H1 (cell line): ENCODE data around the gene ABLIM1. TPM values are rescaled to one million over a fixed set of nuclear protein-coding genes. Genes with fewer than 3 reads are reported as not detected.

Source experiments
- CTCF ChIA-PET: fragments of 300-600 bp; sonication (Branson Sonifier 250); formaldehyde crosslinking; loops from one replicate; lab custom pipeline; 2021; ENCODE audit not compliant: partially characterized antibody; lab: Charles Lee
- POLR2A ChIA-PET: fragments of 300-600 bp; sonication (Branson Sonifier 250); formaldehyde crosslinking; loops from one replicate; lab custom pipeline; 2021; ENCODE audit warnings: inconsistent platforms; ENCODE audit not compliant: partially characterized antibody; lab: Charles Lee
- DNase-seq, 2 experiments: peaks; one replicate each; pipeline versions ENCODE4 v3.0.0 to v3.0.0-alpha.2; 2010 to 2022; ENCODE audit warnings: low spot score in 2 of 2, low read depth in 1 of 2, mixed read lengths in 1 of 2
- FAIRE-seq: peaks from 2 replicates; lab custom pipeline; 2011; peaks lifted over from hg19 to GRCh38; lab: Jason Lieb, UNC
- H2AFZ ChIP-seq: 2 replicates; pipeline ENCODE4 v1.8.1; 2012; ENCODE audit warnings: low read length, inconsistent platforms
- H2AK5ac ChIP-seq: 2 replicates; pipeline ENCODE4 v1.6.1; 2013; ENCODE audit warnings: low read depth, low read length
- H2BK120ac ChIP-seq: replicated peaks from 2 replicates; pipeline ENCODE3; 2013; ENCODE audit warnings: low read depth, low read length, inconsistent platforms
- H2BK12ac ChIP-seq: 2 replicates; pipeline ENCODE4 v1.6.1; 2013; ENCODE audit warnings: low read depth, low read length
- H2BK15ac ChIP-seq: 2 replicates; pipeline ENCODE4 v1.6.1; 2013; ENCODE audit warnings: low read length
- H2BK20ac ChIP-seq: 2 replicates; pipeline ENCODE4 v1.6.1; 2013; ENCODE audit warnings: low read length
- H2BK5ac ChIP-seq: 2 replicates; pipeline ENCODE4 v1.6.1; 2013; ENCODE audit warnings: low read depth, low read length
- H3K14ac ChIP-seq: 2 replicates; pipeline ENCODE4 v1.6.1; 2013; ENCODE audit warnings: inconsistent platforms; ENCODE audit not compliant: insufficient read length
- H3K18ac ChIP-seq: 2 replicates; pipeline ENCODE4 v1.6.1; 2013; ENCODE audit warnings: low read length; ENCODE audit errors: extremely low read depth
- H3K23ac ChIP-seq: 2 replicates; pipeline ENCODE4 v1.6.1; 2013; ENCODE audit warnings: inconsistent platforms; ENCODE audit not compliant: insufficient read length
- H3K23me2 ChIP-seq: 2 replicates; pipeline ENCODE4 v1.6.1; 2013; ENCODE audit warnings: low read depth, low read length
- H3K27ac ChIP-seq: 2 replicates; pipeline ENCODE4 v1.6.1; 2011; ENCODE audit warnings: low read depth, low read length, inconsistent platforms
- H3K27me3 ChIP-seq, 4 experiments: replicated peaks in 1 of 4; 1 replicate in 1 of 4; 2 replicates in 3 of 4; pipeline versions ENCODE4 v1.6.1 to v1.8.1; 2011 to 2013; ENCODE audit warnings: low read length in 3 of 4, mild to moderate bottlenecking in 3 of 4, inconsistent platforms in 2 of 4, mixed read lengths in 2 of 4, moderate library complexity in 1 of 4; ENCODE audit not compliant: control insufficient read depth in 3 of 4, insufficient read depth in 3 of 4; ENCODE audit errors: extremely low read depth in 1 of 4
- H3K36me3 ChIP-seq, 4 experiments: 2 replicates each; pipeline versions ENCODE4 v1.6.1 to v1.8.1; 2011 to 2013; ENCODE audit warnings: mild to moderate bottlenecking in 4 of 4, low read length in 3 of 4, moderate library complexity in 2 of 4, control low read depth in 1 of 4, inconsistent platforms in 1 of 4; ENCODE audit not compliant: insufficient read depth in 4 of 4, control insufficient read depth in 2 of 4
- H3K4ac ChIP-seq: replicated peaks from 2 replicates; pipeline ENCODE3; 2013; ENCODE audit warnings: low read length, low read depth, mixed read lengths, inconsistent platforms; ENCODE audit not compliant: insufficient read length
- H3K4me1 ChIP-seq, 4 experiments: replicated peaks in 1 of 4; 1 replicate in 1 of 4; 2 replicates in 3 of 4; pipeline versions ENCODE4 v1.6.1 to v1.8.1; 2011 to 2013; ENCODE audit warnings: low read length in 3 of 4, inconsistent platforms in 2 of 4, mixed read lengths in 1 of 4; ENCODE audit not compliant: insufficient read depth in 4 of 4, control insufficient read depth in 3 of 4
- H3K4me2 ChIP-seq, 2 experiments: 2 replicates each; pipeline versions ENCODE4 v1.6.1 to v1.8.1; 2011 to 2013; ENCODE audit warnings: low read depth in 2 of 2, low read length in 2 of 2, control low read depth in 1 of 2, inconsistent platforms in 1 of 2, mild to moderate bottlenecking in 1 of 2; ENCODE audit not compliant: insufficient read depth in 1 of 2
- H3K4me3 ChIP-seq, 4 experiments: fragments of 200-600, 300-600 bp in 1 of 4; sonication (generic), shearing (Covaris generic), sonication (Bioruptor Twin) in 1 of 4; 2 replicates each; pipeline versions ENCODE4 v1.5.1 to v1.8.1; 2011 to 2016; ENCODE audit warnings: low read length in 4 of 4, low read depth in 3 of 4, control low read depth in 2 of 4, inconsistent platforms in 2 of 4, mild to moderate bottlenecking in 2 of 4, mixed read lengths in 1 of 4, moderate library complexity in 1 of 4; ENCODE audit not compliant: insufficient read depth in 2 of 4; ENCODE audit errors: extremely low read depth in 1 of 4
- H3K56ac ChIP-seq: replicated peaks from 2 replicates; pipeline ENCODE3; 2013; ENCODE audit warnings: low read depth, mild to moderate bottlenecking, mixed read lengths, low read length, inconsistent platforms; ENCODE audit not compliant: insufficient read length
- H3K79me1 ChIP-seq: 2 replicates; pipeline ENCODE4 v1.6.1; 2013; ENCODE audit warnings: low read depth, low read length, control low read depth
- H3K79me2 ChIP-seq, 2 experiments: 2 replicates each; pipeline versions ENCODE4 v1.6.1 to v1.8.1; 2012 to 2013; ENCODE audit warnings: low read length in 2 of 2, mild to moderate bottlenecking in 2 of 2, inconsistent platforms in 1 of 2; ENCODE audit not compliant: insufficient read depth in 2 of 2, control insufficient read depth in 1 of 2
- H3K9ac ChIP-seq, 4 experiments: replicated peaks in 1 of 4; 1 replicate in 1 of 4; 2 replicates in 3 of 4; pipeline versions ENCODE4 v1.6.1 to v1.8.1; 2011 to 2013; ENCODE audit warnings: low read depth in 3 of 4, low read length in 3 of 4, control low read depth in 2 of 4, mild to moderate bottlenecking in 2 of 4, moderate library complexity in 2 of 4, inconsistent platforms in 1 of 4; ENCODE audit errors: extremely low read depth in 1 of 4
- H3K9me3 ChIP-seq, 2 experiments: 2 replicates each; pipeline versions ENCODE4 v1.6.1 to v1.8.1; 2012 to 2013; ENCODE audit warnings: mild to moderate bottlenecking in 2 of 2, moderate library complexity in 2 of 2, control low read depth in 1 of 2, inconsistent platforms in 1 of 2, low read depth in 1 of 2, low read length in 1 of 2, mixed read lengths in 1 of 2; ENCODE audit not compliant: insufficient read depth in 2 of 2
- H4K20me1 ChIP-seq, 2 experiments: replicated peaks in 1 of 2; 2 replicates each; pipeline versions ENCODE3 to v1.8.1; 2011 to 2013; ENCODE audit warnings: inconsistent platforms in 2 of 2, low read length in 2 of 2, mild to moderate bottlenecking in 1 of 2; ENCODE audit not compliant: insufficient read depth in 2 of 2, control insufficient read depth in 1 of 2
- H4K5ac ChIP-seq: 2 replicates; pipeline ENCODE4 v1.6.1; 2013; ENCODE audit warnings: low read length, low read depth, mixed read lengths, inconsistent platforms; ENCODE audit not compliant: insufficient read length
- H4K8ac ChIP-seq: 2 replicates; pipeline ENCODE4 v1.8.0; 2013; ENCODE audit warnings: mild to moderate bottlenecking, moderate library complexity, low read length, inconsistent platforms; ENCODE audit not compliant: insufficient read depth; ENCODE audit errors: extremely low read depth
- H4K91ac ChIP-seq: replicated peaks from 2 replicates; pipeline ENCODE3; 2013; ENCODE audit warnings: low read length, mixed read lengths, inconsistent platforms; ENCODE audit not compliant: insufficient read length
- BRCA1 ChIP-seq: IDR thresholded peaks from 2 replicates; pipeline ENCODE4 v1.6.1; 2012; ENCODE audit warnings: low read depth, low read length, improper control_type of control experiment
- CBX8 ChIP-seq: fragments of 300-800, 300-1000 bp; sonication (generic); IDR thresholded peaks from 2 replicates; pipeline ENCODE4 v1.7.1; 2016; ENCODE audit warnings: low read depth, low read length, borderline replicate concordance
- EP300 ChIP-seq, 2 experiments: IDR thresholded peaks; 1 replicate in 1 of 2; 2 replicates in 1 of 2; pipeline ENCODE4 v1.6.1; 2011 to 2012; ENCODE audit warnings: low read depth in 2 of 2, low read length in 2 of 2, mild to moderate bottlenecking in 2 of 2, borderline replicate concordance in 1 of 2, inconsistent platforms in 1 of 2, moderate library complexity in 1 of 2
- HDAC2 ChIP-seq, 2 experiments: fragments of 300-600 bp in 1 of 2; sonication (generic) in 1 of 2; IDR thresholded peaks; 2 replicates each; pipeline ENCODE4 v1.6.1; 2011 to 2012; ENCODE audit warnings: low read depth in 2 of 2, low read length in 2 of 2, mild to moderate bottlenecking in 2 of 2, moderate library complexity in 2 of 2, borderline replicate concordance in 1 of 2, inconsistent platforms in 1 of 2
- KDM4A ChIP-seq: IDR thresholded peaks from one replicate; pipeline ENCODE4 v1.7.1; 2012; ENCODE audit warnings: low read depth, mild to moderate bottlenecking, moderate library complexity, low read length, inconsistent platforms; ENCODE audit not compliant: severe bottlenecking
- NRF1 ChIP-seq: IDR thresholded peaks from 2 replicates; pipeline ENCODE4 v1.6.1; 2011; ENCODE audit warnings: mild to moderate bottlenecking, low read depth, low read length, improper control_type of control experiment
- RBBP5 ChIP-seq: IDR thresholded peaks from 2 replicates; pipeline ENCODE4 v1.7.1; 2012; ENCODE audit warnings: low read depth, mild to moderate bottlenecking, inconsistent platforms, low read length, moderate library complexity, borderline replicate concordance
- RFX5 ChIP-seq: IDR thresholded peaks from 2 replicates; pipeline ENCODE4 v1.6.1; 2011; ENCODE audit warnings: low read depth, low read length, improper control_type of control experiment, borderline replicate concordance
- TAF1 ChIP-seq: IDR thresholded peaks from 2 replicates; pipeline ENCODE4 v1.6.1; 2011; ENCODE audit warnings: mild to moderate bottlenecking, low read depth, low read length
- WGBS, 2 experiments: shearing (Covaris generic) in 1 of 2; methylation state at CpG; one replicate each; pipeline versions ENCODE4 v1.1.6 to v1.1.7; 2013 to 2015; ENCODE audit warnings: low lambda C conversion rate in 2 of 2, mixed read lengths in 2 of 2, inconsistent platforms in 1 of 2, low coverage in 1 of 2, missing lambda C conversion rate in 1 of 2; ENCODE audit not compliant: insufficient replicate concordance in 2 of 2, insufficient coverage in 1 of 2, insufficient read length in 1 of 2; ENCODE audit errors: extremely low coverage in 1 of 2, missing lambda C conversion rate in 1 of 2; 5-methylcytosine and 5-hydroxymethylcytosine counted together
- polyA plus RNA-seq, 7 experiments: library from polyadenylated mRNA; depleted of rRNA in 3 of 7; stranded (reverse) in 5 of 7; unstranded in 2 of 7; fragments of >200 nt in 5 of 7; fragments of 200-250 nt in 2 of 7; gene quantifications; 1 replicate in 5 of 7; 2 replicates in 1 of 7; 4 replicates in 1 of 7; pipeline versions ENCODE4 v1.2.1 to v1.2.3, GENCODE V29; 2011 to 2013; ENCODE audit warnings: missing spikeins in 2 of 7, mixed read lengths in 2 of 7
- total RNA-seq: library from RNA; stranded (reverse); fragmentation: NEBNext Ultra II Directional; extraction: Animal tissue kit (Norgen Biotek cat#: 25700); gene quantifications from 2 replicates; pipeline ENCODE4 v1.2.1, GENCODE V29; 2021

ABLIM1 gene
- total and polyA plus RNA-seq, 2 of the 8 experiments (the other 6 are each of a cell fraction or from before 2014, with no cell fraction given): 51.2 to 51.7 TPM

DNA sequence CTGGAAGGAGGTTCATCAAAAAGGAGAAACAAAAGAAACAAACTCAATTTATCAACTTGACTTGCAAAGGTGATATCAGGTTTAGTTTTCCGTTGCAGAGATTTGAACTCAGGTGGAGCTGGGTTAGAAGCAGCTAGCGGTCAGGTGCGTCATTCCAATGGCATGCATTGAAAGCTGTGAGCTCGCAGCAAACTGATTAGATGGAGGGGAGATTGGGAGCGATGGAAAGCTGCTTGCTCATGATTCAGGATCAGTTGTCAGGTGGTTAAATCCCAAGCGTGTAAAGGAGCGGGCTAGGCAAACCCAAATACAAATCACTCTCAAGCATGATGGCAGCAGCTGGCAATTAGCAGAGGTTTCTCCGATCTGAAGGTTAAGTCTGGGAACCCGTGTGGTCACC, 204.5 kb downstream of the ABLIM1 start:
- CTCF ChIA-PET: interaction anchor here (0.9 to 3.0 kb wide), 8 partner anchors 13 to 251 kb away, joined by 3 to 22 read pairs (median 4); no protein-coding TSS in a partner anchor
- TF ChIP-seq HDAC2 (IDR thresholded peaks at IDR 0.05; ENCODE audit: borderline replicate concordance in 1 of 2, low read depth in 2 of 2, low read length in 2 of 2): no peak
- TF ChIP-seq CBX8: no peak
- TF ChIP-seq TAF1: no peak
- no peak for TF ChIP-seq NRF1
- TF ChIP-seq KDM4A: no peak
- no peak for TF ChIP-seq RBBP5
- no peak for TF ChIP-seq RFX5
- no peak for TF ChIP-seq EP300 (IDR thresholded peaks at IDR 0.05; ENCODE audit: borderline replicate concordance in 1 of 2, low read depth in 2 of 2, low read length in 2 of 2)
- TF ChIP-seq BRCA1: no peak

More for the DNA sequence above, 204.5 kb downstream of the ABLIM1 start:
- Histone ChIP-seq H3K4me1 (peaks cover 0 to 2% (median under 1%) of the 10 kb centered on the region in 4 experiments; a peak in 2 of 7 replicates), H2AK5ac (no peak overlapping the region), H3K9me3 (no peaks in the 10 kb centered on the region), H3K4me3 (no peak overlapping the region), H4K20me1 (no peaks in the 10 kb centered on the region), H3K27ac (no peak overlapping the region), H2BK12ac (no peak overlapping the region), H3K4ac (no peak overlapping the region), H3K23me2 (no peaks in the 10 kb centered on the region), H4K91ac (no peak overlapping the region), H3K18ac (no peak overlapping the region), H3K36me3 (no peaks in the 10 kb centered on the region; a peak in 1 of 8 replicates), H4K8ac (no peak overlapping the region), H3K79me1 (no peaks in the 10 kb centered on the region), H2BK5ac (no peak overlapping the region), H2AFZ (no peak overlapping the region), H3K56ac (no peak overlapping the region), H2BK120ac (no peak overlapping the region), H3K79me2 (no peaks in the 10 kb centered on the region), H4K5ac (no peak overlapping the region), H3K4me2 (no peak overlapping the region), H3K14ac (no peak overlapping the region), H3K9ac (no peak overlapping the region), H2BK20ac (no peak overlapping the region), H3K23ac (no peak overlapping the region), H2BK15ac (no peak overlapping the region), H3K27me3 (no peaks in the 10 kb centered on the region)
- FAIRE-seq (no peak), DNase-seq (no peak)
- POLR2A ChIA-PET: no interaction called here
- 86% methylated on average over 9 of the region's 9 CpGs; no CpG with 5 or more reads in 1 of the 2 experiments for WGBS, 2 experiments
